Measurements from ENCODE around the gene DTYMK.
"Not testable (repeated sequence)": the region's sequence is repeated elsewhere in the genome, so short reads cannot be mapped to it uniquely, and the experiment has no call there.

DTYMK gene

DNA sequence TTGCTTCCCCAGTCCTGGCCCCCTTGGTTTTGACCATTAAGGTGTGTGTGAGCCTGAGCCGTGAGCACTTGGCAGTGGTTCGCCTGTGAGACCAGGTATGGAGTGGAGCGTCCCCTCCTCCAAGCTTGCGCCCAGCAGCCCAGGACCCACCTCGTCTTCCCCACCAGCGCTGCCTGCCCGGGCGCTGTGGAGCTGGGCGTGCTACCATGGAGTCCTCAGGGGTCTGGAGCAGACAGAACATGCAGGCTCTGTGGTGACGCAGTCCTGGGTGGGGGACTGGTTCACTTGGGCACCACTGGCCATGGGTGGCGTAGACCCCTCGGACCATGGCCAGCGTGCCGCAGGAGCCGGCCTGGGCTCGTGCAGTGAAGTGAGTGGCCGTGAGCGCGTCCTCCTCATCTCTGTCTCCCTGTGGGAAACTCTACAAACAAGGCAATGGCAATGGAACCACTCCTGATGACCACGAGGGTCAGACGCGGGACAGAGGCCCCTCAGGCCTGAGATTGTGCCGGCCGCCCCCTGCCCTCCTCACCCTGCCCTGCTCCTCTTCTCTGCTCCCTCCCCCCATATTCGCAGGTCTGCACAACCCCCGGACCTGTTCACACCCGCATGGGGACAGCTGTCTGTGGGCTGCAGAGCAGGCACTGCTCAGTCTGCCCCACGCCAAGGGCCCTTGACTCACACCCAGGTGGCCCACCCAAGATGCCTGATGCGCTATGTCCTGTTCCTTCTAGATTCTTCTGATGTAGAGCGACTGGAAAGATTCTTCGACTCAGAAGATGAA lies 15.0 kb downstream of the DTYMK start:
- DNase-seq (ENCODE audit: low read depth), result no peak

DNA sequence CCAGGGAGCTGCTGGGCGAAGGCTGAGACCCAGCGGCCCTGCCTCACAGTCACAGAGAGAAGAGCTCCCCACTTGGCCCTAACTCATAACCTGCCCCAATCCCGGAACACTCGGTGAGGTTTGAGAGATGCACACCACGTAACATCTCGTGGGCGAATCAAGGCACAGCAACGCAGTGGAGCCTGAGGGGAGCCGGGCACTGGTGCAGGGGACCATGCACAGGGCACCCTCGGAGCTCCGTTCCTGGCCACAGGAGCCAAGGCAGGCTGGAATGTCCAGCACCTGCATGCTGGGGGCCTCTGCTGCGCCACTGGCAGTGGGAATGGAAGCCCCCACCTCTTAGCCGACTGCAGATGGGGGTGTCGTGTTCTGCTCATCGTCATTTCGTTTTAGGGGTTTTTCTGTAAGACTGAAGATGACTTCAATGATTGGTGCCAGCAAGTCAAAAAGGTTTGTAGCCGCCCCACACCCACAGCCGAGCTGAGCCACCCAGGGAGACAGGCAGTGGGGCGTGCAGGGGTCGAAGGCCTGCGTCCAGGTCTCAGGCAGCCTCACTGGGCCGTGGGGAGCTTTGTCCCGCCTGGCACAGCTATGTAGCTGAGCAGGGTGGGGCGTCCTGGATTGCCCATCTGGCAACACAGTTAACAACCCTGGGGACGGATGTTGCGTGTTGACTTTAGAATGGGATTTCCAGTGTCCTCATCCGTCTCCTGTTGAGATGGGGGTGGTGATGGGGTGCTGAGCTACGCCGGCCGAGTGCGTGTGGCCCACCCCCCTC lies 16.1 kb downstream of the DTYMK start:
- DNase-seq (ENCODE audit: low read depth), result no peak

DNA sequence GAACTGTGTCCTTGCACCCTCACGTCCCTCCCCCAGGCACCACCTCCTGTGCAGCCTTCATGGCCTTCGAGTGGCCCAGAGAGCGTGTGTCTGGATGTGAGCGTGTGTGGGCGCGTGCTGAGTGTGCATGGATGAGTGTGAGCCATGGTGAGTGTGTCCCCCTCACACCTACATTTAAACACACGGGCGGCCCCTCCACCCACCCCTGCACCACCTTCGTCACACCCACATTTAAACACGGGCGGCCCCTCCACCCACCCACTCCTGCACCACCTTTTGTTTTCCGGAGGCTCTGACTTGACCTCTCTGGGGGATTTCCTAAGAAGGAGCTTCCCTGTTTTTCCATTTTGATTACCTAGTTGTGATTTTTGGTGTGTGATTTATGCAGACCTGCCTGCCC lies 17.8 kb downstream of the DTYMK start:
- no peak for DNase-seq (ENCODE audit: low read depth)

DNA sequence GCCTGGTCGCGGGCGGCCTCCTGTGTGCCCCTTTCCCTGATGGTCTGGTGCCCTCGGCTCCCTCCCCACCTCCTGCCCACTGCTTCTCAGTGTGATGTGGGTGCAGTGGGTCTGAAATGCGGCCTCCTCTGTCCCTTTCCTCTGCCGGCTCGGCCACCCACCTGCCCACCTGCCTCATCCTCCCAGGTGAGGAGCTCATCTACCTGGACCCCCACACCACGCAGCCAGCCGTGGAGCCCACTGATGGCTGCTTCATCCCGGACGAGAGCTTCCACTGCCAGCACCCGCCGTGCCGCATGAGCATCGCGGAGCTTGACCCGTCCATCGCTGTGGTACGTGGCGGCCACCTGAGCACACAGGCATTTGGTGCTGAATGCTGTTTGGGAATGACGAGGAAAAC lies 18.3 kb downstream of the DTYMK start:
- DNase-seq (ENCODE audit: low read depth), result no peak

DNA sequence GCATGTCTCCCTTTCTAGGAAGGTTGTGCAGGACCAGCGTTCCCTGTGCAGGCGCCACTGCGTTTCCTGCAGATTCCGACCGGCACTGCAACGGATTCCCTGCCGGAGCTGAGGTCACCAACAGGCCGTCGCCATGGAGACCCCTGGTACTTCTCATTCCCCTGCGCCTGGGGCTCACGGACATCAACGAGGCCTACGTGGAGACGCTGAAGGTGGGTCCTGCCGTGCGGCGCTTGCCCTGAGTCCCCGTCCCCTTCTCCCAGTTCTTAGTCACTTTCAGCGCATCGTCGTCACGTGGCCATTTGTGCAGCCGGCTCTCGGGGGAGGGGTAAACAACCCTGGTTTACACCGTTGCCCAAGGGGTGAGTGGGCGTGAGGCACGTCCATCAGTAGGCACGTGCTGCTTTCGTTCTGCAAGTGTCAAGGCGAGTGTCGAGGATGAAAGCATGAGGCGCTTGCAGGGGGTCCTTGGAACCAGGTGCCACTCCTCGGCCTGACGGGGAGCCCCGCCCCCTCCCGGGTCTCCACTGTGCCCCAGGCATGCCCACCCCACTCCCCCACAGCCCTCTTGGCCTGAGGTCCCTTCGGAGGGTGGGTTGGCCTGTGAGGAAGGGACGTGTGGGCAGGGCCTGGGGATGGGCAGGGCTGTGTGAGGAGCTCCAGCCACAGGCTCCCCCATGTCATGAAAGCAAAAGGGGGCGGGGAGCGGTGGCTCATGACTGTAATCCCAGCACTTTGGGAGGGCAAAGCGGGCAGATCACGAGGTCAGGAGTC lies 19.8 kb downstream of the DTYMK start:
- DNase-seq (ENCODE audit: low read depth), result no peak

DNA sequence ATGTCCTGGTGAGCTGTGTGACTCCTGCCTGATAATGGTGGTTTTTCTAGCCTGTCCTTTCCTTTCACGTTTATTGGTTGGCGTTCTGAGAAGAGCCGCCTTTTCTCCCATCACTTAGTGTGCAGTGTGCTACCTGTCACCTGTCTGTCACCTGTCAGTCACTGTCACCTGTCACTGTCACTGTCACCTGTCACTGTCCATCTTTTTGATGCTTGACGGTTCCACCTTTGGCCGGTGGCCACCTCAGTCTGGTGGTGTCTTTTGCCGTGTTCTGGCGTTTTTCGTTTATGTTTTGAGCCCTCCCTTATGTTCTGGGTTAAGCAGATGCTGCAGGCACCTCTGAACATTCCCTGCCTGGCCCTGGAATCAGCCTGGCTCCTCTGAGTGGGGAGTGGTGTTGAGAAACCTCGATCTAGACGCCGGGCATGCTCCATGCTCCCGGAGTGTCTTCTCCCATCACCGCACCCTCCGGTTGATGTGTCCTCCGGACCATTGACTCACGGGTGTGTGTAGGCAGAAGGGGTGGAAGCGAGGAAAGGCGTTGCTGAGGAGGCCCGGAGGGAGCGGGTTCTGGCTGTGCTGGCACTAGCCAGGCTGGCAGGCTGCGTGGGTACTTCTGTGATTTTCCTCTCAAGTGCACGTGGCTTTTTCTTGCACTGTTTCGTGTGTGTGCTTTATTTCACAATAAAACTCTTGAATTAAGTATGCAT lies 20.7 kb downstream of the DTYMK start:
- DNase-seq (ENCODE audit: low read depth), result no peak

- DNase-seq (ENCODE audit: low read depth), result not testable (repeated sequence)
Measured at GRCh38 chr2:241662731-241663130, 23.9 kb downstream of the DTYMK start.

DNA sequence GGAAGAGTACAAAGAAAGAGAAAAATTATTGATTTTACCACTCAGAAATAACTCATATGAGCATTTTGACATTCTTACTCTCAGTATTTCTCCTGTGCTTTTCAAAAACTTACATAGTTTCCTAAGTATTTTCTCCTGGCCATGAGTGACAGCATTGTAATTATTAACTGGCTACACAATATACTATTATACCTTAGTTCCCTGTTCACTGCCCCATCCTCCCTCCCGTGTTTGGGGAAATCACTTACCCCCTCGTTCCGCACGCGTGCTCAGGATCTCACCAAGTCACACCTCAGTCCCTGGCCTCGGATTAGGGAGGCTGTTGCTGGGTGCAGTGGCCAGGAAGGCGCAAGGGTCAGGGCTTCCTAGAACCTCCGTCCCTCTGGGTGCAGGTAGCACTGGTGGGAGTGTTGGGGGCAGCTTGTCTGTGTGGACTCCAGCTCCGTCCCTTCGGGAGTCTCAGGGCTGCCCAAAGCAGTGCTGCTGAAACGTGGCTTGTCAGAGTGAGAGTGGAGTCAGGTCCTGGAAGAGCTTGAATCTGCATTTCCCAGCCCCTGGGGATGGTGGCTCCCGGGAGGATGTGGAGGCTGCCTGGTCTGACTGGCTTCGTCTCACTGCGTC lies 25.9 kb downstream of the DTYMK start:
- DNase-seq (ENCODE audit: low read depth), result no peak

- no peak for DNase-seq (ENCODE audit: low read depth)
Measured at GRCh38 chr2:241659150-241659739, 27.4 kb downstream of the DTYMK start.

- DNase-seq (ENCODE audit: low read depth), result no peak
Measured at GRCh38 chr2:241658296-241658695, 28.3 kb downstream of the DTYMK start.

- no peak for DNase-seq (ENCODE audit: low read depth)
Measured at GRCh38 chr2:241657786-241658254, 28.8 kb downstream of the DTYMK start.

GRCh38 chr2:241656190-241656741 lies 30.3 kb downstream of the DTYMK start:
- no peak for DNase-seq (ENCODE audit: low read depth)

- DNase-seq (ENCODE audit: low read depth), result no peak
Measured at GRCh38 chr2:241655516-241656189, 31.0 kb downstream of the DTYMK start.

DNA sequence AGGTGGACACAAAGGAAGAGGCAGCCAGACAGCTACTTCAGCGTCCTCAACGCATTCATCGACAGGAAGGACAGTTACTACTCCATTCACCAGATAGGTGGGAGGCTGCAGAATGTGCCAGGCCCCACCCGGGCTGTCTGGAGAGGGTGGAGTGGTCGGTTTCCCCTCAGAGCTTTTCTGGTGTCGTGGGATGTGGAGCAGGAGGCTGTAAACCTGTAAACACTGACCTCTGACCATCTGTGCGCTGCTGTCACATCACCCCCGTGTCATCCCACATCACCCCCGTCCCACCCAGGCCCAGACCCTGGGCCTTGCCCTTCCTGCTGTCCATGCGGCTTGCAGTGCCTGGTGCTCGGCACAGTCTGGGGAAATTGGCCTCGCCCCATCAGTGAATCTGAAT lies 32.1 kb downstream of the DTYMK start:
- no peak for DNase-seq (ENCODE audit: low read depth)

DNA sequence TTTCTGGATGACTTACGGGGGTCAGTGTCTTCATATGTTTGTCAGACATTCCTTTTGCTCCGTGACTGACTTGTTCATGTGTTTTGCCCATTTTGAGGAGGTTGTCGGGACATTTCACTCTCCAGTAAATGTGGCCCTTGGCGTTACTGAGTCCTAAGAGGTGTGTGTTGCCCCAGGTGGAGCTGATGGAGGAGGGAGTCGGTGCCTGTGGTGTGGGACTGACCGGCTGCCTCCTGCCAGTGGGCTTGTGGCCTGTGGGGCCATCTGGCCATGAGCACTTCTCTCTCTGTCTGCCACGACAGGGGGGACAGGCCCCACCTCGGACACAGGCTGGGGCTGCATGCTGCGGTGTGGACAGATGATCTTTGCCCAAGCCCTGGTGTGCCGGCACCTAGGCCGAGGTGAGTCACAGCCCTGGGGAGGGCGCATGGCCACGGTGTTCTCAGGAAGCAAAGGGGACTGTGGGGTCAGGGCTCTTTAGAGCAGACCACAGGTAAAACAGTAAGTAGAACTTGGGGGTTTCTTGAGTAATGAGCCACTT lies 33.3 kb downstream of the DTYMK start:
- DNase-seq (ENCODE audit: low read depth), result no peak

DNA sequence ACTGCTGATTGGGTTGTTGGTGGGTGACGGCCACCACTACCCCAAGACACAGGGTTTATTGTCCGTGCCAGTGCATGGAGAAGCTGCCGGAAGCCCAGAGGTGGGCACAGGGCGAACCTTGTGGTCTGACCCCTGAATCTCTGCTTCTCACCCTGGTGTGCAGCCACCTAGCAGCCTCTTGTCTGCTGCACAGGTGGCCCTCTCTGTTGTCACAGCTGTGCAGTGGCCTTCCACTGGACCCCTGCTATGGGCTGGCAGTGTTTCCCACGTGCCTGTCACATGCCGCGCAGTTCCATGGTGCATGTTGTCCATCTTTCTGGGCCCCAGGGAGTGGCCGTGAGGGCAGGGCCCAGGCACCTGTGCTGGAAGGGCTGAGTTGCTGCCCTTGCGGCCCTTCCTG lies 33.9 kb downstream of the DTYMK start:
- no peak for DNase-seq (ENCODE audit: low read depth)

DNA sequence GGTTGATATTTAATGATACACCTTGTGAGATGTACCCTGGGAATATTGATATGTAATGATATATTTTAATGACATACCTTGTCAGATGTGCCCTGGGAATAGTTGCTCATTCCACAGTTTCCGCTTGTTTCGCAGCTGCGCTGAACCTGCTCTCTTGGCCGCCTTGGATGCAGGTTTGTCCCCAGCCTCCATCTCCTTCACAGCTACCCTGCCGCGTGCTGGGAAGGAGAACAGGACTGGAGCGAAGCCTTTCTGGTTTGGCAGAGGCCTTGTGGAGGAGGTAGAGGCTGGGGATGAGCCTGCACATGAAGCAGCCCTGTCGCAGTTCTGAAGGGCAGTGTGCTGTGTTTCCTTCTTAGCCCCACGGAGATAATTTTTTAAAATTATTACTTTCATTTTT lies 34.5 kb downstream of the DTYMK start:
- DNase-seq (ENCODE audit: low read depth), result no peak

DNA sequence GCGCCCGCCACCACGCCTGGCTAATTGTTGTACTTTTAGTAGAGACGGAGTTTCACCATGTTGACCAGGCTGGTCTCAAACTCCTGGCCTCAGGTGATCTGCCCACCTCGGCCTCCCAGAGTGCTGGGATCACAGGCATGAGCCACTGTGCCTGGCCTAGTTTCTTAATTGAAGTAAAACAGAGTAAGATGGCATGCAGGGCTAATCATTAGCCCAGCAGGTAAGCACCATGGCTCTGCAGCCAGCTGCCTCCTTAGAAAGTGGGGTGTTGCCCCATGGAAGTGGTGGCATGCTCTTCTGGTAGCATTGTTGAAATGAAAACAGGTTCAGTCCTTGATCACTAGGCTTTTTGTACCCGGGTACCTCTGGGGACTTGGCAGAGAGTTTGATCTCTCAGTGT lies 36.7 kb downstream of the DTYMK start:
- no peak for DNase-seq (ENCODE audit: low read depth)

- no peak for DNase-seq (ENCODE audit: low read depth)
Measured at GRCh38 chr2:241649404-241649803, 37.2 kb downstream of the DTYMK start.

DNA sequence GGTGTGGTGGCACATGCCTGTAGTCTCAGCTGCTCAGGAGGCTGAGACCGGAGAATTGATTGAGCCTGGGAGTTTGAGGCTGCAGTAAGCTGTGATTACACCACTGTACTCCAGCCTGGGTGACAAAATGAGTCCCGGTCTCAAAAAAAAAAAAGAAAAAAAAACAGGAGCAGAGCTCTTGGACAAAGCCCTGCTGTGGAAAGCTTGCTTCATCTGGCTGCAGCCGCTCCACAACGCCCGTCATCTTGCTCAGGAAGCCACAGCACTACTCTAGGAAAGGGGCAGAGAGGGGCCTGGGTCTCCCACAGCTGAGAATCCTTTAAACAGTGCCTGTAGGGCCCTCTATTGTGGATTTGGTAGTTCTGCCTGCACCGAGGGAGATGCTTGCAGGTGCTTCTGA lies 38.2 kb downstream of the DTYMK start:
- no peak for DNase-seq (ENCODE audit: low read depth)
